IMR-90 (cell line): Measurements from ENCODE around the gene PDE6B.

Source experiments
- CEBPB ChIP-seq: IDR thresholded peaks from 2 replicates; pipeline ENCODE4 v1.6.1; 2012; ENCODE audit warnings: low read depth, low read length, improper control_type of control experiment
- CTCF ChIP-seq: conservative IDR thresholded peaks from 2 replicates; pipeline ENCODE4 v1.5.1; 2012; ENCODE audit warnings: mild to moderate bottlenecking, low read depth, low read length, improper control_type of control experiment
- ELK1 ChIP-seq: fragments of 150-350 bp; IDR thresholded peaks from 2 replicates; pipeline ENCODE4 v1.6.1; 2016; ENCODE audit warnings: low read depth, mild to moderate bottlenecking, low read length, moderate library complexity, borderline replicate concordance
- FOS ChIP-seq: fragments of 150-350 bp; IDR thresholded peaks from 2 replicates; pipeline ENCODE4 v1.6.1; 2016; ENCODE audit warnings: low read depth, low read length
- MAFK ChIP-seq: IDR thresholded peaks from 2 replicates; pipeline ENCODE4 v1.6.1; 2012; ENCODE audit warnings: low read depth, low read length, improper control_type of control experiment
- MAZ ChIP-seq: IDR thresholded peaks from 2 replicates; pipeline ENCODE4 v1.6.1; 2012; ENCODE audit warnings: low read depth, mild to moderate bottlenecking, low read length, improper control_type of control experiment, moderate library complexity, borderline replicate concordance
- POLR2A ChIP-seq: IDR thresholded peaks from 2 replicates; pipeline ENCODE4 v1.6.1; 2012; ENCODE audit warnings: mild to moderate bottlenecking, low read depth, low read length
- RAD21 ChIP-seq: IDR thresholded peaks from 2 replicates; pipeline ENCODE4 v1.6.1; 2012; ENCODE audit warnings: low read length, improper control_type of control experiment
- RCOR1 ChIP-seq: IDR thresholded peaks from 2 replicates; pipeline ENCODE4 v1.6.1; 2012; ENCODE audit warnings: mild to moderate bottlenecking, low read length, improper control_type of control experiment; ENCODE audit not compliant: insufficient replicate concordance
- RFX5 ChIP-seq: IDR thresholded peaks from 2 replicates; pipeline ENCODE4 v1.8.0; 2012; ENCODE audit warnings: low read depth, mild to moderate bottlenecking, low read length, moderate library complexity

- TF ChIP-seq CTCF (no peak), MAFK (no peak), RCOR1 (no peak), POLR2A (no peak), CEBPB (no peak), ELK1 (no peak), RFX5 (no peak), FOS (no peak), RAD21 (no peak), MAZ (no peak)
Observed at GRCh38 chr4:677431-678293, 52.3 kb downstream of the PDE6B start.
